Measurements from ENCODE around the gene FCHSD2. TPM values are rescaled to one million over a fixed set of nuclear protein-coding genes. Genes with fewer than 3 reads are reported as not detected.

FCHSD2 gene
- total RNA-seq, 4 donors from 2014 or later, result 6.7 to 14.7 (median 8.5) TPM

- intact Hi-C loops (cut with DNase I; ENCODE audit: low total_unique reads), result no loop called here
- 39 to 53% methylated on average over 10 to 64 of the region's 82 CpGs for WGBS, 2 donors
- no peak for TF ChIP-seq CTCF (IDR thresholded peaks at IDR 0.05)
- no peak for TF ChIP-seq POLR2A (IDR thresholded peaks at IDR 0.05)
- peak; percentile 64 to 96 for DNase-seq (ENCODE audit: low spot score in 2 of 2)
- H3K4me3 ChIP-seq (ENCODE audit: low read depth, poor library complexity, severe bottlenecking), result peak overlapping the region; percentile 15
Observed at GRCh38 chr11:72821920-72822799, 320.0 kb downstream of the FCHSD2 start.

GRCh38 chr11:72821221-72821919 is 320.7 kb downstream of the FCHSD2 start:
- WGBS, 2 donors, result 34 to 50% methylated on average over 43 to 47 of the region's 50 CpGs
- intact Hi-C loops (cut with DNase I; ENCODE audit: low total_unique reads), result no loop called here
- TF ChIP-seq POLR2A (IDR thresholded peaks at IDR 0.05), result no peak
- DNase-seq (ENCODE audit: low spot score in 2 of 2), result peak in 1 of 2 donors; percentile 87
- peak overlapping the region; percentile 15 for H3K4me3 ChIP-seq (ENCODE audit: low read depth, poor library complexity, severe bottlenecking)

- intact Hi-C loops (cut with DNase I; ENCODE audit: low total_unique reads), result no loop called here
- peak in 1 of 2 donors; percentile 86 for DNase-seq (ENCODE audit: low spot score in 2 of 2)
- WGBS, 2 donors, result 58 to 60% methylated on average over 14 to 15 of the region's 15 CpGs
- no peak for TF ChIP-seq POLR2A (IDR thresholded peaks at IDR 0.05)
- TF ChIP-seq CTCF (IDR thresholded peaks at IDR 0.05), result no peak
- no peak overlapping the region for H3K4me3 ChIP-seq (ENCODE audit: low read depth, poor library complexity, severe bottlenecking)
Observed at GRCh38 chr11:72820439-72821139, 321.5 kb downstream of the FCHSD2 start.

- intact Hi-C loops (cut with DNase I; ENCODE audit: low total_unique reads), result no loop called here
Observed at GRCh38 chr11:72818971-72819370, 323.1 kb downstream of the FCHSD2 start.

GRCh38 chr11:72817966-72818365 is 324.2 kb downstream of the FCHSD2 start:
- peak in 1 of 2 donors; percentile 82 for DNase-seq (ENCODE audit: low spot score in 2 of 2)
- TF ChIP-seq CTCF (IDR thresholded peaks at IDR 0.05), result no peak
- no peak for TF ChIP-seq POLR2A (IDR thresholded peaks at IDR 0.05)
- 96 to 100% methylated on average over 4 of the region's 4 CpGs for WGBS, 2 donors
- intact Hi-C loops (cut with DNase I; ENCODE audit: low total_unique reads), result no loop called here
- no peak overlapping the region for H3K4me3 ChIP-seq (ENCODE audit: low read depth, poor library complexity, severe bottlenecking)

More at GRCh38 chr11:72818971-72819370, 323.1 kb downstream of the FCHSD2 start:
- peak in 1 of 2 donors; percentile 60 for DNase-seq (ENCODE audit: low spot score in 2 of 2)
- no peak overlapping the region for H3K4me3 ChIP-seq (ENCODE audit: low read depth, poor library complexity, severe bottlenecking)
- WGBS, 2 donors, result 80 to 88% methylated on average over 4 of the region's 4 CpGs
- no peak for TF ChIP-seq POLR2A (IDR thresholded peaks at IDR 0.05)
- no peak for TF ChIP-seq CTCF (IDR thresholded peaks at IDR 0.05)

All from lower leg skin (tissue), 4 donors.